Inflammatory macrophage treated with lipopolysaccharide for 1 hour (primary cell): ENCODE measurements around the gene CDC40.
A peak's percentile ranks its signal among the peaks of the same experiment; 100 is the strongest.
"Not testable (repeated sequence)": the region's sequence is repeated elsewhere in the genome, so short reads cannot be mapped to it uniquely, and the experiment has no call there.

Experiments
- DNase-seq, 2 donors: peaks; one replicate each; pipeline ENCODE4 v3.0.0-alpha.2; 2020 to 2022

Gene CDC40

DNA sequence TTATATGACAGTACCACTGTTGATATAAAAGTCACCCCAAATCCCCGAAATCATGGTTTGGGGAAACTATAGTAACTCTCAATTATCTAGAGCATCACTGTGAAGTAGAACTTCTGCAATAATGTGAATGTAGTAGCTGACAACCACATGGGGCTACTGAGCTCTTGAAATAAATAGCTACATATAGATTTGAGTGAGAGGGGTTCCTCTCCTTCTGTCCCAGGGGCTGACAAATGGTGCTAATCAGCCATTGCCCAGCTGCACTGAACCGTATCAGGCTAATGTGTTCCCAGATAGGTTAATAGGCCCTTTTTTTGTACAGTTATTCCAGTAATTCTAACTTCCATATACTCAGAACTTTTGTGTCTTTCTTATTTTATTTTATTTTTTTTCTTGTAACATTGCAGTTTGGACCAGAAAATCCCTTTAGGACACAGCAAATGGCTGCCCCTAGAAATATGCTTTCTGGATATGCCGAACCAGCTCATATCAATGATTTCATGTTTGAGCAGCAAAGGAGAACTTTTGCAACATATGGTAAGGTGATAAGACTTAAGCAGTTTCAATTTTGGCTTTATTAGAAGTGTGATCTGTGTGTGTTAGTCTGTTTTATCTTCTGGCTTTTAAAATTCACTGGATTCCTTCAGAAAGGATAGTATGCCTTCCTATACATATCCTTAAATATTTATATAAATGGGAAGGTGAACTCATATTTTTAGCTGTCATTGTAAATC is 21.1 kb downstream of the CDC40 start:
- no peak for DNase-seq

DNA sequence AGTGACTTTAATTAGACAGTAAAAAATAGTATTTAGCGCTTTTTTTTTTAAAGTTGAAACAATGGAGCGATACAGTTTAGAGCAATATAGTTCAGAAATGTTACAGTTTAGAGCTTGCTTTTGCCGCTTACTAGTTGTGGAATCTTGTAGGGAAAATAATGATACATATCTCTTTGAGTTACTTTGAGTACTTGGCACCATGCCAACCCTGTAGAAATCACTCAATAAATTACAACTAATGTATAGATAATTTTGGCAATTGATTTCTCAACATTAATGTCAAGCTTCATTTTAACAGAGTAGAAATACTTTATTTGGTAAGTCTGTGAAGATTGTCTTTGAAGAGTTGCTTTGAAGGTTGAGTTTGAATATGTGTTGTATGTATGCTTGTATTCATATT is 27.4 kb downstream of the CDC40 start:
- DNase-seq: no peak

DNA sequence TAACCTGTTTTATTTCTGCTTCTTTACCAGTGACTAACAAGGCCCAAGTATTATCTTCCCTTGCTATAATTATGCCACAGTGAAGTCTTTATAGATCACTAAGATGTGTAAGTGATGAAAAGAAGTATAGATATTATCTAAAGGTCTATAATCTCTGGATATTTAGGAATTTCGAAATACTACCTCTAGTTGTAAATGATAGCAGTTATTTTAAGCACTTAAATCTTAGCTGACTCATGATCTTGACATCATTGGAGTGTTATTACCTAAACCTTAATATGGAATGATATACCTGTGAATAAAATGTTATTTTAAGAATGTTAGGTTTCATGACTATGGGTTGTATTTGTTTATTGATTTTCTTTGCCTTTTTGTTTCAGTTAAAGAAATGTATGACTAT is 31.5 kb downstream of the CDC40 start:
- DNase-seq: no peak

DNA sequence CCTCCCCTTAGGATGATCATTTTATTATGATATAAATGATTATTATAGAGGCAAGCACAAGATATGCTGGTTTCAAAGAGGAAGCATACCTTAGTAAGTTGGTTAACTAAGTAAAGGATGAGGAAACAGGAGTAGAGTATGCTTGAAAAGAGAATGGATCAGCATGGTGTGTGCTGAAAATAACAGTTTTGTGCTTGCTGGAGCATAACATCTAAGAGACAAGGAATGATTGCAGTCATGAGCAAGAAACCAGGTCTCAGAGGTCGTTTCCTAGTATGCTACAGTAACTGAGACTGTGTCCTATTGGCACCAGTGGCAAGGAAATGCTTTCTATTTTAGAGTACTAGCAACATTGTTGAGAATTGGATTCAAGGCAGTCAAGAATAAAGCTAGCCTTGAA is 34.1 kb downstream of the CDC40 start:
- DNase-seq: no peak

DNA sequence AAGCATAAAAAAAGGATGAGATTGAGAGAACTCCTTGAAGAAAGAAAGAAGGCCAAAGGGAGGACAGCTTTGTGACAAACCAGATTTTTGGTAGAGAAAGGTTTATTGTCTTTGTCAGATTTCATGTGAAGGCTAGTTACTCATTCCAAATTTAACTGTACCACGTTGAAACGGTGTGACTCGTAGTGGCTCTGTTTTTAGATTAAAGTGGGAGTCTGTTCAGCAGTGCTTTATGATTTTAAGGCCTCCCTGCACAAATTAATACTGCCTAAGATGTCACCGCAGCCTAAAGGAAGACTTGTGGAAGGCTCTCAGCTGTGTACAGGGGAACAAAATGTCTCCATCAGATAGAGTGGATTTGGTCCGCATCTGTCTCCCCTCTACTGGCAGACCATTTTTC is 35.9 kb downstream of the CDC40 start:
- no peak for DNase-seq

DNA sequence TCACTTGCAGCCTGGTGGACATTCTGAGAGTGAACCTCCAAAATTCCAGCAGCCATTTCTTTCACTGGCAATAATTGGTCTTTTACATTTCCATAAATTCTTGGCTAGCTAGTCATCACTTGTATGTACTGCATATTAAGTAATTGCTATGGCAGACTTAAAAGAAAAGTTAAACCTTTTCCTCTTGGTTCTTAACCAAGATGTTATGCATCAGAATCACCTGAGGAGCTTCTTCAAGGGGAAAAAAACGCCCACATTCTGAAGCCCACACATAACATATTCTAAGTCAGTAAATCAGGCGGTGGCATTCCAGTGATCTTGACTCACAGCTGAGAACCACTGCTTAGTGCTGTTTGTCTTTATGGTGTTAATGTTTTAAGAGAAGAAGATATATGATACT is 37.0 kb downstream of the CDC40 start:
- DNase-seq: peak in 1 of 2 donors; percentile 21

DNA sequence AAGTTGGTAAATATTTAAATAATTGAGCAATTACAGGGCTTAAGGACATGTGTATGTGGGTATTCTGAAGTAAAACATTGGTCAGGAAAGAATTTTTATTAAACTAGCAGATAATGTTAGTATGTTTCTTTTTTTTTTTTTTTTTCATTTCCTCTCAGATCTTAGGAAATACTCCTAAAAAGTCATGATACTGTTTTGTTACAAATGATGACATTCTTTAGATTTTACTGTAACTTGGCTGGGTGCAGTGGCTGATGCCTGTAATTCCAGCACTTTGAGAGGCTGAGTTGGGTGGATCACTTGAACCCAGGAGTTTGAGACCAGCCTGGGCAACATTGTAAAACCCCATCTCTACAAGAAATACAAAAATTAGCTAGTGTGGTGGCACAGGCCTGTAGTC is 41.5 kb downstream of the CDC40 start:
- DNase-seq: no peak

DNA sequence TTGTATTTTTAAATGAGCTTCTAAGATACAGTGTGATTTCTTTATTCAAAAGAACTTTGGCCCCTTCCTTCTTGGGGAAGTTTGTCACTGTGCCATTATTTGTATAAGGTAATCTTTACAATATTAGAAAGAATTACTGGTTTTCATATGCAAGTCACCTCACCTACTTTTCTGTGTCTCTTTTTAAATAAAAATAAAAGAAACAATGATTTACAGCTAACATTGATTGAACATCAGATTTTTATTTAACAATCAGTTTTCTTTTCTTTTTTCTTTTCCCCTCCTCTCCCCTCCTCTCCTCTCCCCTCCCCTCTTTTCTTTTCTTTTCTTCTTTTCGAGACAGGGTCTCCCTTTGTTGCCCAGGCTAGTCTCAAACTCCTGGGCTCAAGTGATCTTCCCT is 46.0 kb downstream of the CDC40 start:
- DNase-seq: no peak

DNA sequence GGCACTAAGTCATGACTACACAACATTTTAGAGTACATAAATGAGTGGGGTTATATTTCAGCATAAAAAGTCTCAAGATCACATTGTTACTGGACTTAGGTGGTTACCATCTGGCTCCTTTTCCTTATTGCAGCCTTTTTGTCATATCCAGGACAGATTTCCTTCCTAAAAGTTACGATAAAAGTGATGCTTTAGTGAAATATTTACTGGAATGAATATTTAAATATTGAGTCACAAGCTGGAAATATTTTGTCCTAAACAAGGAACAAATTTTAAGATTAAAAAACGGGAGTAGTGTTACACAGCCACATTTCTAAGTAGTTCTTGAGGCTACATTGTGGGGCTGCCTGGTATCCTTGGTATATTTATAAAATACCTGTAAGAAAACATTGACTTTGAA is 52.2 kb downstream of the CDC40 start:
- DNase-seq: no peak

DNA sequence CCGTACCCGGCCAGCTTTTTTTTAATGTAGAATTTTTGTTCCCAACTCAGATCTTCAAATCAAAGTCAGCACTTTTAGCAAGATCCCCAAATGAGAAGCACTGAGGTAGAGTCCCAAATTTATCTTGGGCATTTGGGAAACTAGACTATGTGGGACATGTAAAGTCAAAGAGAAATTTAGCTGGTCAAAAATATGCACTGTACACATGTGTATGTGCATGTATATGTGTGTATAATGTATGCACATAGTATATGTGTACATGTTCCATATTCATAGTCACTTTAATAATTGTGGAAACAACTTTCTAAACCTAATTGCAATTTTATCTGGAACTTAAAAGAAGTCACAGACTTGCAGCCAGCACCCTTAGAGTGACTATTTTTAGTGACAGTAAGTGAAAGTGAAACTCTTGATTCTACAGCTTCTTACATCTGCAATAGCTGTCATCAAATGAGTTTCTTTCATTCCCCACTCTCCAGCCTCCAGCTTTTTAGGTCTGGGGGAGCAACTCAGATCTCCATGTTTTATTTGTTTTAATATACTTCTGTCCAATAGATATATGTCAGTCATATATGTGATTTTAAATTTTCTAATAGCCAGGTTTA is 53.6 kb downstream of the CDC40 start:
- DNase-seq: peak; percentile 20 to 35

DNA sequence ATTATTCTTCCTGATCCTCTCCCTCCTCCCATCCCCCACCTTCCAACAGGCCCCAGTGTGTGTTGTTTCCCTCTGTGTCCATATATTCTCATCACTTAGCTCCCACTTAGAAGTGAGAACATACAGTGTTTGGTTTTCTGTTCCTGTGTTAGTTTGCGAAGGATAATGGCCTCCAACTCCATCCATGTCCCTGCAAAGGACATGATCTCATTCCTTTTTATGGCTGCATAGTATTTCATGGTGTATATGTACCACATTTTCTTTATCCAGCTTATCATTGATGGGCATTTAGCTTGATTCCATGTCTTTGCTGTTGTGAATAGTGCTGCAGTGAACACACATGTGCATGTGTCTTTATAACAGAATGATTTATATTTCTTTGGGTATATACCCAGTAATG is 55.8 kb downstream of the CDC40 start:
- not testable (repeated sequence) for DNase-seq

DNA sequence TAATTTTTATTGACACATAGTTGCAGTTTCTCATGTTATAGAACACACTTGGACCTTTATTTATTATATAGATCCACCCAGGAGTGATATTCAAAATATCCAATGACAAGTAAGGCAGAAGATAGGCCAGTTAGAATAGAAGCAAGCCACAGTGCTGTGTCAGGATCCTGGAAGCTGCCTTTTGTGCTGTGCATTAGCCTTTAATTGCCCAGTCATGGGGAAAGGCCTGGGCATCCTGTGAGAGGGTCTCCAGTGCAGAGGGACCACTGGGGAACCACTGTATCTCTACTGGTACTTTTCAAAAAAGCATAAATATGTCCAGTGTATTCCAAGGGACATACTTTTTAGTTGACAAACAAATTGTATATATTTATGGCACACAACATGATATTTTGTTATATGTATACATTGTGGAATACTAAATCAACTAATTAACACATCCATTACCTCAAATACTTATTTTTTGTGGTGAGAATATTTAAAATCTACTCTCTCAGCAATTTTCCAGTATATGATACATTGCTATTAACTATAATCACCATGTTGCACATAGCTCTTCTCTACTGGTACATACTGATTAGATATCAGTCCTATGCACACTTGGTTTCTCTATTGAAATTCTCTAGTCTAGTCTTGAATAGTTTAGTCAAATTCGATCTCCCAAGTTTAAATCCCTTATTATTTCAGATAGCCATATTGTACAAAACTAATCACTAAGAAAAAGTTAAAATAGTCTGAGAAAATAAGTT is 59.5 kb downstream of the CDC40 start:
- no peak for DNase-seq

DNA sequence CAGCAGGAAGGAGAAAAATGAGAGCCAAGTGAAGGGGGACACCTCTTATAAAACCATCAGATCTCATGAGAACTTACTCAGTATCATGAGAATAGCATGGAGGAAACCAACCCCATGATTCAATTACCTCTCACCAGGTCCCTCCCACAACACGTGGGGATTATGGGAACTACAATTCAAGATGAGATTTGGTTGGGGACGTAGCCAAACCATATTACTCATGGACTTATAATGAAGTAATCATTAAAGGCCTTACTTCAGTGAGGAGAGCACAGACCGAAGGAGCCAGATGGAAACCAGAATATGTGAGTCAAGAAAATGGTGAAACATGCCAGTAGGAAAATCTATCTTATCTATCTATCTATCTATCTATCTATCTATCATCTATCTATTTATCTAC is 64.4 kb downstream of the CDC40 start:
- not testable (repeated sequence) for DNase-seq

DNA sequence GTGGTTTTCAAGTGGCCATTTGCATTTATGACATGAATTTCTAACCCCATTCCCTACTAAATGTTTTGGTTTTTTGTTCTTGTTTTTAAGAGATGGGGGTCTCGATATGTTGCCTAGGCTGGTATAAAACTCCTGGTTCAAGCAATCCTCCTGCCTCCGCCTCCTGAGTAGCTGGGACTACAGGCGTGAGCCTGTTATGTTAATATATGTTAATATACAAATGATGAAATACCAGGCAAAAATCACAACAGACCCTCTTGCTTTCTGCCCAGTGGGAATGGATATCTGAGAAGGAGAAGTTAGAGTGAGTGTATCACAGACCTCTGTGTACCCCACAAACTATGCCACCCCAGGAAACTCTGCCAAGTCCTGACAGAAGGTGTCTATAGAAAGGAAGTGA is 66.2 kb downstream of the CDC40 start:
- DNase-seq: no peak

DNA sequence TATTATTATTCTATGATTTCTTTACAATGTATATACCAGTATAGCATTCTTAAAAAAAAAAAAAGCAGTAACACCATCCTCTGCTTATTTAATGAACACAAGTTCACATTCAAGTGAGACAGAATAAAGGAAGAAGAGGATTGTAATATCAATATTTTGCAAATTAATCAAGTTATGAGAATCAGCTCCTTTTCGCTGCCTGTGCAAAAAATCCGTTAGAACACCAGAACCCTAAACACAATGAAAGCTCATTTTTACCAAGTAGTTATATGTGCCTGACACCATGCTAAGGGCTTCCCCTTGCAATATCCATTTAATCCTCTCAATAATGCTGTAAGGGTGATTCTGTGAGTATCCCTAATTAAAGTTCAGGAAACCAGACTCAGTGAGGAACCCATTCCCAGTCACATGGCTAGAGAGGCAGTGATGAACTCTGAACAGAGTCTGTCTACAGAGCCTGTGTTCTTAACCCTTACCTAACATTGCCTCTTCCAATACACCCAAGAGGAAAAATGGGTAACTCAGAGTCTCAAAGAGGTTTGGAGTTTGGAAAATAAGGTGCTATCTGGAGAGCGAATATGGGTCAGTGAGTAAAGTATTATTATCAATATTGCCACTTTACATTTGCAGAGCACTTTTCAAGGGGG is 66.8 kb downstream of the CDC40 start:
- DNase-seq: no peak

DNA sequence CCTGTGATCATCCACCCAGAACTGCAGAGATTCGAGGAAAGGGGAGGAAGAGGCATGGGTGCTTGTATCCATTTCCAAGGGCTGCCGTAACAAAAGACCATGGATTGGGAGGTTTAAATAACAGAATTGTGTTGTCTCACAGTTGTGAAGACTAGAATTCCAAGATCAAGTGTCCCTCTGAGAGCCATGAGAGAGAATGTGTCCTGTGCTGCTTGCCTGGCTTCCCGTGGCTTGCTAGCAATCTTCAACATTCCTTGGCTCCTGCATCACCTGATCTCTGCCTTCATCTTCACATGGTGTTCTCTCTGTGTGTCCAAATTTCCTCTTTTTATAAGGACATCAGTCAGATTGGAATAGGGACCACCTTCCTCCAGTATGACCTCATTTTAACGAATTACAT is 69.8 kb downstream of the CDC40 start:
- DNase-seq: no peak

DNA sequence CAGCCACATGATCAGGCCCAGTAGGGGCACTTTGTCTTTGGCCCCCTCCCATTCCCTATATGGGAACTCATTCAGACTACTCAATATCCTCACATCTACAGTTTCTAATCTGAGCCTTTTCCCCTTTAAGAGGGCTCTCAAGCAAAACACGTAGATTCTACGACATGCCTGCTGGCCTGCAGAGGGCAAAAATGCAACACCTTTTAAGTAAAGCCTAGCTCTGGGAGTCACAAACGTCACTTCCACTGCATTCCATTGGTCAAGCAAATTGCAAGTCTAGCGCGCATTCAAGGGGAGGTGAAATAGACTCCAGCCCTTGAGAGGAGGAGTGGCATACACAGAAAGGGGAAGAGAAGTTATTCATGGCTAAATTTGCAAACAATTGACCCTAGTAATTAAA is 70.6 kb downstream of the CDC40 start:
- DNase-seq: no peak

DNA sequence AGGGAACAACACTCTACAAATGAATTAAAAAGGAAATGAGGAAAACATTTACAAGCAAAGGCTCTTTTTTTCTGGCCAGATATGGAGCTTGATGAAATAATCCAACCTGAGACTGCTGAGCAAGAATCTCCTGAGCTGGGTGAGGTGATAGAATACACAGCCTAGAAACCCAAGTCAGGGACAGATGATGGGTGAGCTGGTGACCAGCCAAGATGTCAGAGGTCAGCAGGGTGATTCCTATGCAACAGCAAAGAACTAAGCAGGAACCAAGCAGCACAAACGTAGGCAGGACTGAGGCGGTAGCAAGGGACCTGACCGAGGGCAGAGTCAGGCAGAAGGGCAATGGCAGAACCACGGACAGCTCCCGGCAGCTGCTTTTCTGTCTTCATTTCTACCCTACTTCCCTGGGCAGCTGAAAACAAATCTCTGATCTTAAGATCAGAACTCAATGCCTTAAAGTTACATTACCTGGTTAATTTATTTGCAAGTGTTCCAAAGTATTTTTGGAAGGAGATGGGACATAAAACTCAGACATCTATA is 75.1 kb downstream of the CDC40 start:
- DNase-seq: peak in 1 of 2 donors; percentile 13

DNA sequence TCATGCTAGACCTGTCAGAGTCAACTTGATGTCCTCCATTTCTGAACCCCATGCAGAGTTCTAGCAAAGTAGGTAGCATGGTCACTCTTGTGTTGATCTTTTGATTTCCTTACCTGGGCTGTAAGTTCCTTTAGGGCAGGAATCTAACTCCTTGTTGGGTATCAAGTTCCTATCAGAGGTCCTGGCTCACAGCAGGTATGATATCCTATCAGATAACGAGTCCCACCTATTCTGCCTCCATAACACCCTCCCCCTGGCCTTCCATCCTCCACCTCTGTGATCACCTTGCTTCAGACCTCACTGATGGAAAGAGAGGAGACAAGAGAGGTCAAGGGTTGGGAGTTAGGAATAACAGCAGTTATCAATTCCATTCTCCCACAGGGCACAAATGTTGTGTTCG is 76.1 kb downstream of the CDC40 start:
- DNase-seq: no peak

DNA sequence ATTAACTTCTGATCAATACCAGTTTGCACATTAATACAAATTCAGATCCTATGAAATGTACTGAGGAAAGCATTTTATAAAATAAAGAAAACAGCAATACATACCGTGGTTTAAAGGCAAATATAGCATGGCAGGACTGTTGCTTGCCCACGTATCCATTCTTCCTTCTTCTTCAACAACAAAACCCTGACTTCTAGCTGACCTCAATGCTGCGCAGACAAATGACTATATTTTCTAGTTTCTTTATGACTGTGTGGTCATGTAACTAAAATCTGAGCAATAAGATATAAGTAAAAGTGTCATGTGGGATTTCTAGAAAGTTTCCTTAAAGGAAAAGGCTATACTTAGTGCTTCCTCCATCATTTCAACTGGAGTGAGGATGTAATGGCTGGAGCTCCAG is 85.0 kb downstream of the CDC40 start:
- no peak for DNase-seq

DNA sequence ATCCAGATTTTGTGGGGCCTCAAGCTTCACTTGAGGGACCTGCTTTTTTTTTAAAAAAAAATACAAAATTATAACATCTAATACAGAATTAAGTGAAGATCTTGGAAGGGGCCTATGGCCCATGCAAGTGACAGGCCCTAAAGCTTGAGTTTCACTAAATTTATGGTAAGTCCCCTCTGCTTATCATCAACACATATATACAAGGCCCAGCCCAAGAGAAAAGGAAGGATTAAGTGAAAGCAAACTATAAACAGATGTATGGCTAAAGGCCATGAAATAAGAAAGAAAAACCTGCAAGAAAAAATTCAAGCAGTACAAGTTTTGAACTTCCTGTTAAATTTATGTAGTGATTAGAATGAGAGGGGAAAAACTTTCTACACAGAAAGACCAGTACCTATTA is 86.8 kb downstream of the CDC40 start:
- DNase-seq: no peak

DNA sequence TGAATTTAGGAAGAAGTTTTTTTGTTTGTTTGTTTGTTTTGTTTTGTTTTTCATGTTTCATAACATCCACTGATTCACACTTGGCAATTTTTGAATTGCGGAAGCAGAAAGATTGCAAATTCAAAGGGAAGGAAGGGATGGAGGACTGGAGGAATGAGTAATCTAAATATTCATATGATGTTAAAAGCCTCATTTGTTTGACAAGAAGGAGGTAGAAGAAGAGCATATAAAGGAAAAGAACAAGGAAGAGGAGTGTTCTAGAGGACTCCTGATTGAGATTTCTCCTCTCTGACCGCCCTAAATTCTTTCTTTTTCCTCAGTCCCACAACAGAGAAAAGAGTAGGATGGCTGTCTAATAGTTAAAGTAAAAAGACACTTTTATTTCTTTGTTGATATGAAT is 89.4 kb downstream of the CDC40 start:
- no peak for DNase-seq

DNA sequence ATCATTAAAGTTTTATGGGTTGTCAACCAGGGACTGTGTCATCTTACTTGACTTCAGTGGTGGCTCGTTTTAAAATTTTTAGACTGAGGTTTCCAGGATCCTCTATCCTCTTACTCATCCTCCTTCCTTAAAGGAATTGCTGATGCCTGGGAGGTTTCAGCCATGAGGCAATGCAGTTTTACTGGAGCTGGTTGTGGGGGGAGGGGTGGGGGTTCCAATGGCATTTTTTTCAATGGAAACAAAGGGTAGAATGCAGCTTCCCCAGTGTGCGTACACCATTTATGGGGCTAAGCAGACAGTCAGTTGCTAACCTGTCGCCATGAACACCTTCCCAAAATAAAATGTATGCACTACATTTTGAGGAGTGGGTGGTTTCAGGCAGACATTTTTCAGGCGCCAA is 89.9 kb downstream of the CDC40 start:
- no peak for DNase-seq

DNA sequence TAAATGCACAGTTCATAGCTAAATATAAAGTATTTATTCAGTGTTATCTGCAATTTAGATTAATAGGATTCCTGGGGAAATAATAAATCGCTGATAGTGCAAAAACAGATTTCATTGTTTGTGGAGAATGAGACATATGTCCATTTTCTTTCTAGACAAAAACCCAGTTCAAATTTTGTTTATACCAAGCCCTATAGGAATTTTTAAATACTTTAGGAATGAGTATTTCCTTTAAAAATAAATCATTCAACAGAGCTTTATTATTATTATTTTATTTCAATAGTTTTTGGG is 91.5 kb downstream of the CDC40 start:
- DNase-seq: no peak
